ENCODE results near the gene TIMM10. TPM values are rescaled to one million over a fixed set of nuclear protein-coding genes. Genes with fewer than 3 reads are reported as not detected.
"Not testable (repeated sequence)": the region's sequence is repeated elsewhere in the genome, so short reads cannot be mapped to it uniquely, and the experiment has no call there.

TIMM10 gene
- total RNA-seq, 2 donors from 2014 or later = 86.8 to 90.1 TPM

GRCh38 chr11:57546869-57547475, 16.4 kb upstream of the TIMM10 start:
- no peak for DNase-seq (ENCODE audit: low spot score in 2 of 2)
- Mint-ChIP-seq H3K27ac (peak overlapping the region; percentile 82 to 90), H3K36me3 (peaks cover 0 to 14% of the 10 kb centered on the region in 2 donors), H3K9me3 (no peaks in the 10 kb centered on the region)
- peak; percentile 34 to 82 for ATAC-seq

GRCh38 chr11:57546451-57546850, 15.9 kb upstream of the TIMM10 start:
- DNase-seq (ENCODE audit: low spot score in 2 of 2) (no peak), ATAC-seq (no peak)
- peaks cover 0 to 14% of the 10 kb centered on the region in 2 donors for H3K36me3 Mint-ChIP-seq

GRCh38 chr11:57545883-57546282, 15.3 kb upstream of the TIMM10 start:
- Mint-ChIP-seq H3K27ac (peak overlapping the region in 1 of 2 donors; percentile 22), H3K36me3 (peaks cover 0 to 14% of the 10 kb centered on the region in 2 donors), H3K9me3 (no peaks in the 10 kb centered on the region)
- no peak for DNase-seq (ENCODE audit: low spot score in 2 of 2)
- no peak for ATAC-seq

More at GRCh38 chr11:57546451-57546850, 15.9 kb upstream of the TIMM10 start:
- Mint-ChIP-seq H3K27ac (peak overlapping the region; percentile 82 to 90), H3K9me3 (no peaks in the 10 kb centered on the region)

- H3K9me3 Mint-ChIP-seq = no peaks in the 10 kb centered on the region
- ATAC-seq (no peak), DNase-seq (ENCODE audit: low spot score in 2 of 2) (no peak)
- H3K27ac Mint-ChIP-seq = no peak overlapping the region
- peaks cover 0 to 5% of the 10 kb centered on the region in 2 donors for H3K36me3 Mint-ChIP-seq
These were observed 14.0 kb upstream of the TIMM10 start for GRCh38 chr11:57544566-57544965.

GRCh38 chr11:57543593-57543992, 13.0 kb upstream of the TIMM10 start:
- Mint-ChIP-seq H3K27ac (no peak overlapping the region), H3K36me3 (peaks cover 0 to 2% of the 10 kb centered on the region in 2 donors), H3K9me3 (no peaks in the 10 kb centered on the region)
- DNase-seq (ENCODE audit: low spot score in 2 of 2) (no peak), ATAC-seq (no peak)

- DNase-seq (ENCODE audit: low spot score in 2 of 2) (no peak), ATAC-seq (no peak)
- H3K36me3 Mint-ChIP-seq = no peaks in the 10 kb centered on the region
- H3K27ac Mint-ChIP-seq = peak overlapping the region; percentile 16 to 95
- H3K9me3 Mint-ChIP-seq = no peaks in the 10 kb centered on the region
These were observed 12.0 kb upstream of the TIMM10 start for GRCh38 chr11:57542582-57542981.

GRCh38 chr11:57541169-57541568, 10.6 kb upstream of the TIMM10 start:
- no peak for DNase-seq (ENCODE audit: low spot score in 2 of 2)
- no peak for ATAC-seq
- no peaks in the 10 kb centered on the region for H3K36me3 Mint-ChIP-seq
- peak overlapping the region in 1 of 2 donors; percentile 33 for H3K27ac Mint-ChIP-seq
- no peaks in the 10 kb centered on the region for H3K9me3 Mint-ChIP-seq

GRCh38 chr11:57539342-57539741, 8.8 kb upstream of the TIMM10 start:
- DNase-seq (ENCODE audit: low spot score in 2 of 2) = no peak
- no peak for ATAC-seq
- Mint-ChIP-seq H3K9me3 (no peaks in the 10 kb centered on the region), H3K36me3 (no peaks in the 10 kb centered on the region), H3K27ac (peak overlapping the region in 1 of 2 donors; percentile 51)

- Mint-ChIP-seq H3K9me3 (no peaks in the 10 kb centered on the region), H3K27ac (peak within 1 kb of the TSS; percentile 75 to 88), H3K36me3 (no peaks in the 10 kb centered on the region)
- ATAC-seq (no peak), DNase-seq (ENCODE audit: low spot score in 2 of 2) (no peak)
These were observed 6.5 kb upstream of the TIMM10 start, which contains the start of gene SMTNL1 for GRCh38 chr11:57536947-57537619. Gene SMTNL1, plus strand, starts transcription at chr11:57537595. Its CDS starts 5,048 bp downstream, at chr11:57542643.

GRCh38 chr11:57534449-57534848, 3.9 kb upstream of the TIMM10 start:
- H3K9me3 Mint-ChIP-seq; DNase-seq (ENCODE audit: low spot score in 2 of 2); ATAC-seq; H3K27ac Mint-ChIP-seq: not testable (repeated sequence)
- H3K36me3 Mint-ChIP-seq = peaks cover 15 to 16% of the 10 kb centered on the region in 2 donors

- peak overlapping the region; percentile 94 to 98 for H3K27ac Mint-ChIP-seq
- H3K9me3 Mint-ChIP-seq = no peaks in the 10 kb centered on the region
- ATAC-seq = peak in 1 of 2 donors; percentile 7
- DNase-seq (ENCODE audit: low spot score in 2 of 2) = peak in 1 of 2 donors; percentile 10
- peaks cover 16 to 21% of the 10 kb centered on the region in 2 donors for H3K36me3 Mint-ChIP-seq
These were observed 349 bp downstream of the TIMM10 start for GRCh38 chr11:57530215-57530595.

GRCh38 chr11:57529012-57529411, 1.5 kb downstream of the TIMM10 start:
- Mint-ChIP-seq H3K9me3 (no peaks in the 10 kb centered on the region), H3K27ac (no peak overlapping the region), H3K36me3 (peaks cover 21 to 22% of the 10 kb centered on the region in 2 donors)
- ATAC-seq = no peak
- DNase-seq (ENCODE audit: low spot score in 2 of 2) = no peak

GRCh38 chr11:57527056-57527631, 3.4 kb downstream of the TIMM10 start:
- H3K27ac Mint-ChIP-seq = peak overlapping the region in 1 of 2 donors; percentile 66
- DNase-seq (ENCODE audit: low spot score in 2 of 2) (peak in 1 of 2 donors; percentile 83), ATAC-seq (no peak)
- H3K36me3 Mint-ChIP-seq = peaks cover 21 to 22% of the 10 kb centered on the region in 2 donors
- no peaks in the 10 kb centered on the region for H3K9me3 Mint-ChIP-seq

- H3K27ac Mint-ChIP-seq = no peak overlapping the region
- H3K9me3 Mint-ChIP-seq = no peaks in the 10 kb centered on the region
- no peak for ATAC-seq
- no peak for DNase-seq (ENCODE audit: low spot score in 2 of 2)
- peaks cover 4 to 7% of the 10 kb centered on the region in 2 donors for H3K36me3 Mint-ChIP-seq
These were observed 7.1 kb downstream of the TIMM10 start for GRCh38 chr11:57523419-57523818.

- Mint-ChIP-seq H3K9me3 (no peaks in the 10 kb centered on the region), H3K27ac (no peak overlapping the region), H3K36me3 (peaks cover 0 to 7% of the 10 kb centered on the region in 2 donors)
- DNase-seq (ENCODE audit: low spot score in 2 of 2) (no peak), ATAC-seq (no peak)
These were observed 9.4 kb downstream of the TIMM10 start for GRCh38 chr11:57521116-57521515.

- H3K9me3 Mint-ChIP-seq = no peaks in the 10 kb centered on the region
- DNase-seq (ENCODE audit: low spot score in 2 of 2) (no peak), ATAC-seq (no peak)
- peak overlapping the region; percentile 82 to 84 for H3K27ac Mint-ChIP-seq
- H3K36me3 Mint-ChIP-seq = peaks cover 10% of the 10 kb centered on the region in 2 donors
These were observed 14.5 kb downstream of the TIMM10 start for GRCh38 chr11:57516061-57516443.

GRCh38 chr11:57515332-57516060, 15.1 kb downstream of the TIMM10 start, which contains the start of gene SLC43A1:
Gene SLC43A1, minus strand, starts transcription at chr11:57515702. Its CDS starts 1,591 bp downstream, at chr11:57514111.
- DNase-seq (ENCODE audit: low spot score in 2 of 2) = peak; percentile 36 to 61
- peak; percentile 59 to 64 for ATAC-seq
- H3K27ac Mint-ChIP-seq = peak within 1 kb of the TSS; percentile 84 to 94
- H3K9me3 Mint-ChIP-seq = no peaks in the 10 kb centered on the region
- peaks cover 10% of the 10 kb centered on the region in 2 donors for H3K36me3 Mint-ChIP-seq

All from activated naive CD4-positive, alpha-beta T cell treated with anti-CD3 and anti-CD28 coated beads, Interleukin-2, amount 50 U/mL, for 72 hours (primary cell).